B cell (primary cell): ENCODE results near the gene GPT2. TPM values are rescaled to one million over a fixed set of nuclear protein-coding genes. Genes with fewer than 3 reads are reported as not detected.

ENCODE experiments used
- ATAC-seq: fragments of 200-7000 bp; cut with Tn5 transposase; one replicate; pipeline ENCODE4 v1.10.0; 2021; ENCODE audit warnings: low read depth, mild to moderate bottlenecking, moderate number of reproducible peaks, moderate library complexity
- CTCF ChIA-PET: fragments of 350-600 bp; sonication (Branson Sonifier 250); formaldehyde crosslinking; loops from one replicate; lab custom pipeline; 2021; ENCODE audit warnings: antibody characterized with exemption, inconsistent platforms; lab: Charles Lee
- POLR2A ChIA-PET: fragments of 350-600 bp; sonication (Branson Sonifier 250); formaldehyde crosslinking; loops from one replicate; lab custom pipeline; 2021; ENCODE audit warnings: antibody characterized with exemption; lab: Charles Lee
- DNase-seq: peaks from one replicate; pipeline ENCODE4 v3.0.0; 2013
- H2AFZ ChIP-seq: 2 replicates; pipeline ENCODE4 v1.6.1; 2012; ENCODE audit warnings: mild to moderate bottlenecking, low read depth, low read length; ENCODE audit not compliant: insufficient read depth, poor library complexity, severe bottlenecking
- H3K27ac ChIP-seq, 2 donors: 1 replicate in 1 of 2; 2 replicates in 1 of 2; pipeline ENCODE4 v1.5.1; 2012 to 2013; ENCODE audit warnings: low read length in 2 of 2, mild to moderate bottlenecking in 2 of 2, moderate library complexity in 1 of 2
- H3K27me3 ChIP-seq, 4 experiments: fragments of 200-600 bp in 1 of 4; sonication (generic) in 1 of 4; replicated peaks in 1 of 4; 1 replicate in 2 of 4; 2 replicates in 2 of 4; pipeline versions ENCODE4 v1.6.1 to v1.7.0; 2013 to 2016; ENCODE audit warnings: low read length in 3 of 4, mild to moderate bottlenecking in 2 of 4, mixed read lengths in 1 of 4, moderate library complexity in 1 of 4; ENCODE audit not compliant: insufficient read depth in 4 of 4, control insufficient read depth in 3 of 4; ENCODE audit errors: control extremely low read depth in 1 of 4
- H3K36me3 ChIP-seq, 2 experiments: replicated peaks in 1 of 2; 1 replicate in 1 of 2; 2 replicates in 1 of 2; pipeline versions ENCODE4 v1.6.1 to v1.7.1; 2013; ENCODE audit warnings: low read length in 1 of 2; ENCODE audit not compliant: insufficient read depth in 2 of 2, control insufficient read depth in 1 of 2; ENCODE audit errors: control extremely low read depth in 1 of 2, extremely low read depth in 1 of 2
- H3K4me1 ChIP-seq, 2 donors: fragments of 200-600 bp in 1 of 2; sonication (generic) in 1 of 2; 1 replicate in 1 of 2; 2 replicates in 1 of 2; pipeline versions ENCODE4 v1.5.1 to v1.6.1; 2013 to 2017; ENCODE audit warnings: low read length in 2 of 2; ENCODE audit not compliant: control insufficient read depth in 2 of 2, insufficient read depth in 2 of 2
- H3K4me2 ChIP-seq: replicated peaks from 2 replicates; pipeline ENCODE3; 2012; ENCODE audit warnings: mild to moderate bottlenecking, low read depth, low read length; ENCODE audit not compliant: poor library complexity, severe bottlenecking
- H3K4me3 ChIP-seq, 5 experiments: fragments of 200-600 bp in 1 of 5; sonication (generic) in 1 of 5; 1 replicate in 3 of 5; 2 replicates in 2 of 5; pipeline versions ENCODE4 v1.5.1 to v1.7.0; 2011 to 2016; ENCODE audit warnings: low read length in 4 of 5, mild to moderate bottlenecking in 4 of 5, low read depth in 2 of 5, control low read depth in 1 of 5, moderate library complexity in 1 of 5; ENCODE audit not compliant: insufficient read depth in 1 of 5; ENCODE audit errors: control extremely low read depth in 1 of 5, extremely low read depth in 1 of 5
- H3K79me2 ChIP-seq: fragments of 200-600 bp; sonication (generic); one replicate; pipeline ENCODE4 v1.6.0; 2016; ENCODE audit warnings: low read length; ENCODE audit not compliant: control insufficient read depth, insufficient read depth
- H3K9ac ChIP-seq: fragments of 200-600 bp; sonication (generic); 2 replicates; pipeline ENCODE4 v1.6.1; 2017; ENCODE audit warnings: mild to moderate bottlenecking, low read length, moderate library complexity
- H3K9me3 ChIP-seq, 3 donors: one replicate each; pipeline versions ENCODE4 v1.6.1 to v1.7.1; 2013; ENCODE audit warnings: low read length in 2 of 3; ENCODE audit not compliant: control insufficient read depth in 2 of 3, insufficient read depth in 1 of 3; ENCODE audit errors: control extremely low read depth in 1 of 3
- H4K20me1 ChIP-seq: 2 replicates; pipeline ENCODE4 v1.6.0; 2012; ENCODE audit warnings: mild to moderate bottlenecking, low read length; ENCODE audit not compliant: insufficient read depth, control insufficient read depth, poor library complexity, severe bottlenecking
- H3K27ac Mint-ChIP-seq: one replicate; pipeline ENCODE4 v1.8.0; 2021; ENCODE audit warnings: mixed read lengths
- H3K27me3 Mint-ChIP-seq: one replicate; pipeline ENCODE4 v1.8.0; 2021; ENCODE audit warnings: mixed read lengths
- H3K4me1 Mint-ChIP-seq: one replicate; pipeline ENCODE4 v1.8.0; 2021; ENCODE audit warnings: mixed read lengths
- H3K4me3 Mint-ChIP-seq: one replicate; pipeline ENCODE4 v1.8.0; 2021; ENCODE audit warnings: mixed read lengths
- H3K9me3 Mint-ChIP-seq: one replicate; pipeline ENCODE4 v1.8.0; 2022; ENCODE audit warnings: mixed read lengths; ENCODE audit not compliant: insufficient read depth
- EZH2 ChIP-seq: IDR thresholded peaks from 2 replicates; pipeline ENCODE4 v1.6.1; 2012; ENCODE audit warnings: borderline replicate concordance, low read depth, mild to moderate bottlenecking, moderate library complexity, low read length; ENCODE audit not compliant: insufficient read depth, poor library complexity, severe bottlenecking
- WGBS: methylation state at CpG from one replicate; pipeline ENCODE4 v1.1.5; 2013; ENCODE audit warnings: missing lambda C conversion rate; ENCODE audit not compliant: insufficient coverage; 5-methylcytosine and 5-hydroxymethylcytosine counted together
- intact Hi-C: fragments of 100-400 bp; cut with micrococcal nuclease; formaldehyde crosslinking; loops from one replicate; pipeline ENCODE4 v1.10.0; 2022
- polyA plus RNA-seq: library from polyadenylated mRNA; depleted of rRNA; stranded (reverse); fragments of >200 nt; gene quantifications from 2 replicates; pipeline ENCODE4 v1.2.3, GENCODE V29; 2012
- total RNA-seq, 2 donors: library from RNA; stranded (reverse); fragments of 120-200 nt in 1 of 2; gene quantifications; 1 replicate in 1 of 2; 2 replicates in 1 of 2; pipeline versions ENCODE4 v1.2.3 to v1.2.4, GENCODE V29; 2013 to 2022
- TF ChIP-seq, protein P1 (sequence below): fragments of 200-600 bp; IDR thresholded peaks from one replicate; pipeline ENCODE4 v1.8.0; 2022; ENCODE audit warnings: antibody characterized with exemption, mild to moderate bottlenecking

Gene GPT2
- total and polyA plus RNA-seq, 2 donors (not counting 1 experiment from before 2014, with no cell fraction given): 6.8 to 9.9 TPM

DNA sequence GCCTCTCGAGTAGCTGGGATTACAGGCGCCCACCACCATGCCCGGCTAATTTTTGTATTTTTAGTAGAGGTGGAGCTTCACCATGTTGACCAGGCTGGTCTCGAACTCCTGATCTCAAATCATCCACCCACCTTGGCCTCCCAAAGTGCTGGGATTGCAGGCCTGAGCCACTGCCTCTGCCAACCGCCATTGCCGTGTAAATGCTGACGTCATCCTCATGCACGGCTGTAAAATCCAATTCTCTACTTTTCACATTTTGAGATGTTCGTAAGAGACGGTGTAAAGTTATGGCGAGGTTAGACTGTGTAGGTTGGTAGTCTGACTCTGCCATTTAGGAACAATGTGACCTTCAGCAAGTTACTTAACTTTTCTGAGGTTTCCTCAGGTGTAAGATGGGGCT, 91.0 kb downstream of the GPT2 start:
- CTCF ChIA-PET: interaction anchor here (2.9 to 3.1 kb wide), 2 partner anchors 62 to 168 kb away, joined by 9 to 18 read pairs; partner anchors contain the start of gene NETO2
- H3K27me3 Mint-ChIP-seq: no peaks in the 10 kb centered on the region
- Histone ChIP-seq H3K4me1 (peaks cover 21 to 22% of the 10 kb centered on the region in 2 donors), H3K9me3 (no peaks in the 10 kb centered on the region), H3K36me3 (peaks cover 0 to 11% of the 10 kb centered on the region in 2 experiments), H3K9ac (no peak overlapping the region), H4K20me1 (peaks cover 4% of the 10 kb centered on the region), H3K79me2 (peaks cover 43% of the 10 kb centered on the region), H3K4me3 (no peak overlapping the region), H3K27me3 (no peaks in the 10 kb centered on the region), H3K27ac (no peak overlapping the region), H2AFZ (no peak overlapping the region), H3K4me2 (no peak overlapping the region)
- no peak overlapping the region for H3K4me3 Mint-ChIP-seq
- no peak for ATAC-seq
- intact Hi-C loops: no loop called here
- POLR2A ChIA-PET: no interaction called here
- peaks cover 35% of the 10 kb centered on the region for H3K4me1 Mint-ChIP-seq
- DNase-seq: no peak
- peak overlapping the region; percentile 32 for H3K27ac Mint-ChIP-seq
- no peaks in the 10 kb centered on the region for H3K9me3 Mint-ChIP-seq
- TF ChIP-seq, protein P1, sequence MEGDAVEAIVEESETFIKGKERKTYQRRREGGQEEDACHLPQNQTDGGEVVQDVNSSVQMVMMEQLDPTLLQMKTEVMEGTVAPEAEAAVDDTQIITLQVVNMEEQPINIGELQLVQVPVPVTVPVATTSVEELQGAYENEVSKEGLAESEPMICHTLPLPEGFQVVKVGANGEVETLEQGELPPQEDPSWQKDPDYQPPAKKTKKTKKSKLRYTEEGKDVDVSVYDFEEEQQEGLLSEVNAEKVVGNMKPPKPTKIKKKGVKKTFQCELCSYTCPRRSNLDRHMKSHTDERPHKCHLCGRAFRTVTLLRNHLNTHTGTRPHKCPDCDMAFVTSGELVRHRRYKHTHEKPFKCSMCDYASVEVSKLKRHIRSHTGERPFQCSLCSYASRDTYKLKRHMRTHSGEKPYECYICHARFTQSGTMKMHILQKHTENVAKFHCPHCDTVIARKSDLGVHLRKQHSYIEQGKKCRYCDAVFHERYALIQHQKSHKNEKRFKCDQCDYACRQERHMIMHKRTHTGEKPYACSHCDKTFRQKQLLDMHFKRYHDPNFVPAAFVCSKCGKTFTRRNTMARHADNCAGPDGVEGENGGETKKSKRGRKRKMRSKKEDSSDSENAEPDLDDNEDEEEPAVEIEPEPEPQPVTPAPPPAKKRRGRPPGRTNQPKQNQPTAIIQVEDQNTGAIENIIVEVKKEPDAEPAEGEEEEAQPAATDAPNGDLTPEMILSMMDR: no peak
- TF ChIP-seq EZH2: no peak
- WGBS: 80% methylated on average over 1 of the region's 11 CpGs

GRCh38 chr16:46975908-46976470, 91.8 kb downstream of the GPT2 start:
- H3K4me1 Mint-ChIP-seq: peaks cover 34% of the 10 kb centered on the region
- no peak for ATAC-seq
- WGBS: 88% methylated on average over 2 of the region's 4 CpGs
- Histone ChIP-seq H3K27ac (no peak overlapping the region), H4K20me1 (no peaks in the 10 kb centered on the region), H3K9ac (no peak overlapping the region), H3K27me3 (no peaks in the 10 kb centered on the region), H3K36me3 (peaks cover 0 to 6% of the 10 kb centered on the region in 2 experiments), H3K4me2 (no peak overlapping the region), H3K79me2 (peaks cover 34% of the 10 kb centered on the region), H3K9me3 (no peaks in the 10 kb centered on the region), H3K4me1 (peaks cover 21 to 22% of the 10 kb centered on the region in 2 donors), H3K4me3 (no peak overlapping the region), H2AFZ (no peak overlapping the region)
- H3K4me3 Mint-ChIP-seq: no peak overlapping the region
- H3K27ac Mint-ChIP-seq: peak overlapping the region; percentile 54
- DNase-seq: no peak
- no peaks in the 10 kb centered on the region for H3K9me3 Mint-ChIP-seq
- TF ChIP-seq EZH2: no peak
- no peaks in the 10 kb centered on the region for H3K27me3 Mint-ChIP-seq
- ChIA-PET CTCF (interaction anchor here (0.7 kb wide), 1 partner anchor 52 kb away, joined by 4 read pairs; no protein-coding TSS in a partner anchor), POLR2A (no interaction called here)
- intact Hi-C loops: no loop called here
